SK-N-MC (cell line): ENCODE results near the gene SAPCD1.

Source experiments
- EZH2 ChIP-seq: fragments of 200-600 bp; sonication (generic); IDR thresholded peaks from one replicate; pipeline ENCODE4 v1.6.1; 2017; ENCODE audit warnings: antibody characterized with exemption
- POLR2AphosphoS5 ChIP-seq: IDR thresholded peaks from 2 replicates; pipeline ENCODE4 v1.6.1; 2012; ENCODE audit warnings: mild to moderate bottlenecking, low read depth, low read length, borderline replicate concordance

DNA sequence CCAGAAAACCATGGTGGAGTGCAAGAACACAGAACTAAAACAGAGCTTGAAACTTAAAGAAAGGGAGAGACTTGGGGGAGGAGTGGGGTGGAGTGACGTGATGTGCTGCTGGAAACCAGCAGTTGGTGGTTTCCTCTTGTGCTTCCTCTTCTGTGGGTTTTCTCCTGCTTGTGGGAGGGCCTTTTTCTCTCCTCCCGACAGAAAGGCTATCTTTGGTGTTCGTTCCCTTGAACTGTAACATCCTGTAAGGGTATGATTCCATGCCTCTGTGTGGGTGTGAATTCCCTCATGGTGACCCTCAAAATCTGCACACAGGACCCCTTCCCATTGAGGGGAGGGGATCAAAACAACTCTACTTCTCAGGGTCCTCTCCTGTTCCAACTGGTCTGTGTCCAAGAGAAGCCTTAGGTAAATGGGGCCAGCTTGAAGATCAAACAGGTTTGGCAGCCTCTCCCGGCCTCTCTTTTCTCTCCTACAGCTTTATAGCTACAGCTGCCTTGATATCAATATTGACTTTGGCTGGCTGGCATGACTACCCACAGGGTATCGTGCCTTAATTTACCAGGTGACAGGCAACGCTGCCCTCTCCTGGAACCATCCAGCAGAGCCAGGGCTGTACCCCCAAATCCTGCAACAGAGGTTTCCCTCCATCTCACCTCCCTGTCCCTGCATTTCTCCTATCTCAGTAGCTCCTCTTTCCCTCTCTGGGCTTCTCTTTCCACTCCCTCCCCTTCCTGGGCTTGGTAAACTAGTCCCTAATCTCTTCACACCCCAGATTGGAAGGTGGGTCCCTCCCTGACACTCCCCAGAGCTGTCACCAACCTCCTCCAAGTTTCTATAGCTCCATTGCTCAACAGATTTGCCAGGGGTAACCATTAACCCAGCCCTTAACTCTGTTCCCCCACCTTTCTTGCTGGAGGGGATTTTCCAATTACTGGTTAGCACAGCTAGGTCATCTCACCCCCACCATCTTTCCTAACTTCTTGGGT lies 24.2 kb upstream of the SAPCD1 start:
- TF ChIP-seq POLR2AphosphoS5 (peak; percentile 72), EZH2 (no peak)
